Endodermal cell (in vitro differentiated cells): Measurements from ENCODE around the gene FYN. TPM values are rescaled to one million over a fixed set of nuclear protein-coding genes. Genes with fewer than 3 reads are reported as not detected.

Source experiments
- DNase-seq: peaks from one replicate; pipeline ENCODE4 v3.0.0-alpha.2; 2017
- H3K27ac ChIP-seq: 2 replicates; pipeline ENCODE4 v1.5.1; 2013; ENCODE audit warnings: mild to moderate bottlenecking, low read depth, low read length, moderate library complexity
- H3K27me3 ChIP-seq: 2 replicates; pipeline ENCODE4 v1.6.1; 2013; ENCODE audit warnings: mild to moderate bottlenecking, low read length, moderate library complexity; ENCODE audit not compliant: insufficient read depth, control insufficient read depth, poor library complexity, severe bottlenecking
- H3K36me3 ChIP-seq: 2 replicates; pipeline ENCODE4 v1.7.0; 2013; ENCODE audit warnings: mild to moderate bottlenecking, low read length, moderate library complexity; ENCODE audit not compliant: control insufficient read depth, insufficient read depth
- H3K4me1 ChIP-seq: one replicate; pipeline ENCODE4 v1.7.0; 2013; ENCODE audit warnings: low read length; ENCODE audit not compliant: control insufficient read depth, insufficient read depth
- H3K4me3 ChIP-seq: 2 replicates; pipeline ENCODE4 v1.5.1; 2013; ENCODE audit warnings: mild to moderate bottlenecking, low read length, moderate library complexity
- H3K9ac ChIP-seq: 2 replicates; pipeline ENCODE4 v1.6.1; 2013; ENCODE audit warnings: mild to moderate bottlenecking, low read length, moderate library complexity; ENCODE audit not compliant: poor library complexity, severe bottlenecking; ENCODE audit errors: extremely low read depth
- H3K9me3 ChIP-seq: 2 replicates; pipeline ENCODE4 v1.6.1; 2013; ENCODE audit warnings: mild to moderate bottlenecking, low read length, moderate library complexity; ENCODE audit not compliant: control insufficient read depth
- H3K27ac Mint-ChIP-seq: 2 replicates; pipeline ENCODE4 v1.8.0; 2020; ENCODE audit warnings: mixed read lengths
- H3K27me3 Mint-ChIP-seq: 2 replicates; pipeline ENCODE4 v1.8.0; 2021; ENCODE audit warnings: mild to moderate bottlenecking, mixed read lengths; ENCODE audit not compliant: insufficient read depth
- H3K36me3 Mint-ChIP-seq: 2 replicates; pipeline ENCODE4 v1.8.0; 2020; ENCODE audit warnings: low read depth, mixed read lengths
- H3K4me1 Mint-ChIP-seq: 2 replicates; pipeline ENCODE4 v1.8.0; 2020; ENCODE audit warnings: mixed read lengths
- H3K4me3 Mint-ChIP-seq: 2 replicates; pipeline ENCODE4 v1.8.0; 2020; ENCODE audit warnings: mild to moderate bottlenecking, moderate library complexity, mixed read lengths
- H3K9me3 Mint-ChIP-seq: 2 replicates; pipeline ENCODE4 v1.8.0; 2020; ENCODE audit warnings: mild to moderate bottlenecking, mixed read lengths
- WGBS, 2 experiments: methylation state at CpG; one replicate each; pipeline versions ENCODE4 v1.1.5 to v1.1.7; 2013; ENCODE audit warnings: missing lambda C conversion rate in 2 of 2, mixed read lengths in 1 of 2; ENCODE audit not compliant: insufficient coverage in 1 of 2, insufficient read length in 1 of 2; 5-methylcytosine and 5-hydroxymethylcytosine counted together
- total RNA-seq, 2 donors: library from RNA; stranded (reverse); fragmentation: NEBNext Ultra II Directional in 1 of 2; extraction: Animal tissue kit (Norgen Biotek cat#: 25700) in 1 of 2; gene quantifications; 2 replicates in 1 of 2; 3 replicates in 1 of 2; pipeline ENCODE4 v1.2.1, GENCODE V29; 2021
- TF ChIP-seq, protein P1 (sequence below): fragments of 200-600 bp; sonication (generic); conservative IDR thresholded peaks from 2 replicates; pipeline ENCODE4 v1.5.0; 2021; ENCODE audit warnings: antibody characterized with exemption, mild to moderate bottlenecking

The FYN gene
- total RNA-seq, 2 donors from 2014 or later = 70.0 to 96.4 TPM

DNA sequence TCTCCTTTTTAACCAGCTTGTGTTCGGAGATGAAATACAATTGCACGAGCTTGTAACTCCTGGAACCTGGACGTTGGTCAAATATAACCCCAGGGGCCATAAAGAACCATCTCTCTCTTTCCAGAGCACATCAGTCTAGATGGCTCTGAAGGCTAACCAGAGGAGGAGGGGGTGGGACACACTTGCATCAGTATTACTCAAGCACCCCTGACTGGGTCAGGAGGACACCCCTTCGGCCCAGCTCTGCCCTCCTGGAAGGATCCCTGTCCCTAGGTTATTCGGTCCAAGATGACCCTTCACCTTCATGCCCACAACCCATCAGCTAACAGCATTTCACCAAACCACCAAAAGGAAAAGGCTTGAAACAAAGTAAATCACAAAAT lies 67.1 kb downstream of the FYN start:
- no peak for DNase-seq
- Mint-ChIP-seq H3K27ac (no peak overlapping the region), H3K27me3 (no peaks in the 10 kb centered on the region), H3K4me1 (peaks cover 12% of the 10 kb centered on the region), H3K4me3 (no peak overlapping the region), H3K36me3 (no peaks in the 10 kb centered on the region), H3K9me3 (no peaks in the 10 kb centered on the region)
- 89 to 94% methylated on average over 3 to 5 of the region's 5 CpGs for WGBS, 2 experiments
- TF ChIP-seq, protein P1, sequence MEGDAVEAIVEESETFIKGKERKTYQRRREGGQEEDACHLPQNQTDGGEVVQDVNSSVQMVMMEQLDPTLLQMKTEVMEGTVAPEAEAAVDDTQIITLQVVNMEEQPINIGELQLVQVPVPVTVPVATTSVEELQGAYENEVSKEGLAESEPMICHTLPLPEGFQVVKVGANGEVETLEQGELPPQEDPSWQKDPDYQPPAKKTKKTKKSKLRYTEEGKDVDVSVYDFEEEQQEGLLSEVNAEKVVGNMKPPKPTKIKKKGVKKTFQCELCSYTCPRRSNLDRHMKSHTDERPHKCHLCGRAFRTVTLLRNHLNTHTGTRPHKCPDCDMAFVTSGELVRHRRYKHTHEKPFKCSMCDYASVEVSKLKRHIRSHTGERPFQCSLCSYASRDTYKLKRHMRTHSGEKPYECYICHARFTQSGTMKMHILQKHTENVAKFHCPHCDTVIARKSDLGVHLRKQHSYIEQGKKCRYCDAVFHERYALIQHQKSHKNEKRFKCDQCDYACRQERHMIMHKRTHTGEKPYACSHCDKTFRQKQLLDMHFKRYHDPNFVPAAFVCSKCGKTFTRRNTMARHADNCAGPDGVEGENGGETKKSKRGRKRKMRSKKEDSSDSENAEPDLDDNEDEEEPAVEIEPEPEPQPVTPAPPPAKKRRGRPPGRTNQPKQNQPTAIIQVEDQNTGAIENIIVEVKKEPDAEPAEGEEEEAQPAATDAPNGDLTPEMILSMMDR = no peak
- no peak overlapping the region for H3K9ac ChIP-seq
- H3K4me1 ChIP-seq = peaks cover 2% of the 10 kb centered on the region
- no peaks in the 10 kb centered on the region for H3K36me3 ChIP-seq
- H3K27me3 ChIP-seq = no peaks in the 10 kb centered on the region
- H3K27ac ChIP-seq = no peak overlapping the region
- no peaks in the 10 kb centered on the region for H3K9me3 ChIP-seq
- H3K4me3 ChIP-seq = no peak overlapping the region

DNA sequence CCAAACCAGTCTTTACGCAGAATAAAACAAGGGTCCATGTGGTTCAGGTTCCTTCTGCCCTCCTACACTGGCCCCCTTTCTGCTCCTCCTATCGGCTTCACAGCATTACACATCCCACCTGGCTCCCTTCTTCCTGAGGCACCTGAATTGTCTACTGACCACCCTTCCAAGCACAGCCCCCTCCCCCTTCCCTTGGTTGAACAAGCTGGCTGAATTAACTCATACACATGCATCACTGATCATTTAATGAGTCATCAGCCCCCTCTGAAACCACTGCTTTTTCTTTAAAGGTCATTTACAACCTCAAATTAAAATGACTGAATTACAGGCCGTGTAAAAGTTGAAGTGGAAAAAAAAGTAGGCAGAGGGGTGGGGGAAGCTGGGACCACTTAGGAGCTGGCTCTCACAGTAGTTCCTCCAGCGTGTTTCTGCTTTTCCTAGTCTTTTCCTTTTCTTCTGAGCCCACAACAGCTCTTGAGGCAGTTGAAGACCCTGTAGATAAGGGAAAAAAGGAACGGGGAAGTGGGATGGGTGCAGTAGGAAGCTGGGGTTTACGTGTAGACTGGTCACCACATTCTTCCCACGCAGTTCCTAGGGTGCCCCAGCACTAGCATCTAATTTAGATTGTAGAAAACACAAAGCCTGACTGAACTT lies 67.6 kb downstream of the FYN start:
- Histone ChIP-seq H3K27me3 (no peaks in the 10 kb centered on the region), H3K36me3 (no peaks in the 10 kb centered on the region), H3K27ac (no peak overlapping the region), H3K9ac (no peak overlapping the region), H3K9me3 (no peaks in the 10 kb centered on the region), H3K4me3 (no peak overlapping the region), H3K4me1 (peaks cover 2% of the 10 kb centered on the region)
- no peak for DNase-seq
- 90 to 95% methylated on average over 3 to 7 of the region's 7 CpGs for WGBS, 2 experiments
- TF ChIP-seq, protein P1 = no peak
- Mint-ChIP-seq H3K4me3 (no peak overlapping the region), H3K27ac (no peak overlapping the region), H3K9me3 (no peaks in the 10 kb centered on the region), H3K4me1 (peaks cover 12% of the 10 kb centered on the region), H3K36me3 (no peaks in the 10 kb centered on the region), H3K27me3 (no peaks in the 10 kb centered on the region)

DNA sequence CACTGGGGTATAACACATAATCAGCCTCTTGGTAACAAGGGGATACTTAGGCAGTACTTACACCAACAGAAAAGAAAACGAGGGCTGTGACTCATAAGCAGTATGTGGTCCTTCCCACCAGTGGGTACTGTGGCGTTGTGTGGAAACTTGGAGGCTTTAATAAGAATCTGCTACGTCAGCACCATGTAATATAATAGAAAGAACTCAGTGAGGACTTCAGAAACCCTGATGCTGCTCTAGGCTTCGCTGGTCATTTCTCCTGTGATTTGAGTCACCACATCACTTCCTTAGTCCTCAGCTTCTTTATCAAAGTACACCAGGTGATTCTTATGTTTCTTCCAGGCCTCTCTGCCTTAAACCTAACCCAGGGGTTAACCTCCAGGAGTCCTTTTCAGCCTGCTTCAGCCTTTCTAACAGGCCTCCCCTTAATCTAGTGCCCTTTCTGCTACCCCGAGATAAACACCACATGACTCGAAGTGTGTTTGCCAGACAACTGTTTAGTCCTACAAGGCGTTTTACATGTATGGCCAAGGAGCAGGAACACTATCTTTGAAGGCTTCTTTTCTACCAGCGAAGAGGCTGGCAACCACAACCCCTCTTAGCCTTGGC lies 68.5 kb downstream of the FYN start:
- no peaks in the 10 kb centered on the region for H3K36me3 ChIP-seq
- TF ChIP-seq, protein P1 = no peak
- no peak overlapping the region for H3K9ac ChIP-seq
- DNase-seq = no peak
- Mint-ChIP-seq H3K36me3 (no peaks in the 10 kb centered on the region), H3K27me3 (no peaks in the 10 kb centered on the region), H3K4me1 (peaks cover 16% of the 10 kb centered on the region), H3K4me3 (no peak overlapping the region), H3K27ac (no peak overlapping the region), H3K9me3 (no peaks in the 10 kb centered on the region)
- H3K4me3 ChIP-seq = no peak overlapping the region
- no peaks in the 10 kb centered on the region for H3K9me3 ChIP-seq
- no peak overlapping the region for H3K27ac ChIP-seq
- 92 to 100% methylated on average over 6 to 8 of the region's 8 CpGs for WGBS, 2 experiments
- no peaks in the 10 kb centered on the region for H3K27me3 ChIP-seq
- peaks cover 2% of the 10 kb centered on the region for H3K4me1 ChIP-seq
